Suprapubic skin (tissue), 4 donors: ENCODE measurements around the gene CCL22.

Experiments used
- POLR2A ChIP-seq, 2 donors: fragments of 450-650 bp; IDR thresholded peaks; one replicate each; pipeline ENCODE4 v1.6.1; 2017; ENCODE audit warnings: antibody characterized with exemption in 2 of 2, mild to moderate bottlenecking in 2 of 2, moderate library complexity in 2 of 2
- POLR2AphosphoS5 ChIP-seq, 3 donors: sonication (generic); formaldehyde crosslinking; IDR thresholded peaks; one replicate each; pipeline ENCODE4 v1.6.1; 2017; ENCODE audit warnings: antibody characterized with exemption in 3 of 3
- TF ChIP-seq, protein P1 (sequence below), 2 donors: fragments of 200-600 bp in 1 of 2; fragments of 450-650 bp in 1 of 2; sonication (generic) in 1 of 2; IDR thresholded peaks; one replicate each; pipeline ENCODE4 v1.5.1; 2016 to 2019; ENCODE audit warnings: antibody characterized with exemption in 2 of 2, mild to moderate bottlenecking in 1 of 2, moderate library complexity in 1 of 2

DNA sequence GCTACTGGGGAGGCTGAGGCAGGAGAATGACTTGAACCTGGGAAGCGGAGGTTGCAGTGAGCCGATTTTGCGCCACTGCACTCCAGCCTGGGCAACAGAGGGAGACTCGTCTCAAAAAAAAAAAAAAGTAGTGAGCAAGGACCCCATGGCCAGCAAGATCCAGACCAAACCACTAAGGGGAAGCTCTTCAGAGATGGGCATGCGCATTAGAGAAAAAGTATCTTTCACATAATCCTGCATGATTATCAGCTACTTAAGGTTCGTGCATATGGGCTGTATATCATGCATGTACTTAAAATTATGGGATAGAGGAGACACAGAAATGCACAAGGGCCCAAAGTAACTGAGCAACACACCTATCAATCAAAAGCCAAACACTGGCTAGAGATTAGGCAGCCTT is 10.7 kb upstream of the CCL22 start:
- TF ChIP-seq, protein P1, sequence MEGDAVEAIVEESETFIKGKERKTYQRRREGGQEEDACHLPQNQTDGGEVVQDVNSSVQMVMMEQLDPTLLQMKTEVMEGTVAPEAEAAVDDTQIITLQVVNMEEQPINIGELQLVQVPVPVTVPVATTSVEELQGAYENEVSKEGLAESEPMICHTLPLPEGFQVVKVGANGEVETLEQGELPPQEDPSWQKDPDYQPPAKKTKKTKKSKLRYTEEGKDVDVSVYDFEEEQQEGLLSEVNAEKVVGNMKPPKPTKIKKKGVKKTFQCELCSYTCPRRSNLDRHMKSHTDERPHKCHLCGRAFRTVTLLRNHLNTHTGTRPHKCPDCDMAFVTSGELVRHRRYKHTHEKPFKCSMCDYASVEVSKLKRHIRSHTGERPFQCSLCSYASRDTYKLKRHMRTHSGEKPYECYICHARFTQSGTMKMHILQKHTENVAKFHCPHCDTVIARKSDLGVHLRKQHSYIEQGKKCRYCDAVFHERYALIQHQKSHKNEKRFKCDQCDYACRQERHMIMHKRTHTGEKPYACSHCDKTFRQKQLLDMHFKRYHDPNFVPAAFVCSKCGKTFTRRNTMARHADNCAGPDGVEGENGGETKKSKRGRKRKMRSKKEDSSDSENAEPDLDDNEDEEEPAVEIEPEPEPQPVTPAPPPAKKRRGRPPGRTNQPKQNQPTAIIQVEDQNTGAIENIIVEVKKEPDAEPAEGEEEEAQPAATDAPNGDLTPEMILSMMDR (IDR thresholded peaks at IDR 0.05): no peak
- TF ChIP-seq POLR2AphosphoS5 (IDR thresholded peaks at IDR 0.05) (no peak), POLR2A (IDR thresholded peaks at IDR 0.05) (no peak)
